LNCaP clone FGC (cell line): ENCODE data around the gene PRAMEF4.
"Not testable (repeated sequence)": the region's sequence is repeated elsewhere in the genome, so short reads cannot be mapped to it uniquely, and the experiment has no call there.

Experiments
- DNase-seq: peaks from one replicate; pipeline ENCODE4 v3.0.0-alpha.2; 2011; ENCODE audit warnings: low read depth
- H3K4me3 ChIP-seq: 2 replicates; pipeline ENCODE4 v1.5.1; 2011; ENCODE audit warnings: mild to moderate bottlenecking, low read depth, low read length, control low read depth
- TF ChIP-seq, protein P1 (sequence below): IDR thresholded peaks from 2 replicates; pipeline ENCODE4 v1.5.1; 2012; ENCODE audit warnings: mild to moderate bottlenecking; ENCODE audit not compliant: control insufficient read depth, insufficient read depth; ENCODE audit errors: extremely low read depth

Gene PRAMEF4

DNA sequence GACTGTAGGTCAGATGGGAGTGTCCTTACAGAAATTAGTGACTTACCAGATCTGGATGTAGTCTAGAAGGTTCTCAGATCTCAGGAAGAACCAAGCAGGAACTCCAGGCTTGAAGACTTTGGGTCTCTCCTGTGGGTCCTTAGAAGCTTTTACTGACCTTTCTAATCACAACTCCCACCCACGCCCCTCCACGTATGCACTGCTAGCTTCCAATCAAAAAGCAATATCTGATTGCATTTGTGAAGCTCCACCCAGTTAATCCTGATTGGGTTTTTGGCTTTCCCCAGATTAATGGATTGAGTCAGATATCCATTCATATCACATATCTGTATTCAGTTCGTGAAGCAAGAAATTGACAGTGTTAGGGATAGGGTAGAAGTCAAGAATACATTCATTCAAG lies at the start of gene PRAMEF4:
Gene PRAMEF4, minus strand, starts transcription at position 101 of the 400 bp plus-strand sequence. CDS start 2,807 bp downstream, outside the sequence.
- not testable (repeated sequence) for DNase-seq, H3K4me3 ChIP-seq

DNA sequence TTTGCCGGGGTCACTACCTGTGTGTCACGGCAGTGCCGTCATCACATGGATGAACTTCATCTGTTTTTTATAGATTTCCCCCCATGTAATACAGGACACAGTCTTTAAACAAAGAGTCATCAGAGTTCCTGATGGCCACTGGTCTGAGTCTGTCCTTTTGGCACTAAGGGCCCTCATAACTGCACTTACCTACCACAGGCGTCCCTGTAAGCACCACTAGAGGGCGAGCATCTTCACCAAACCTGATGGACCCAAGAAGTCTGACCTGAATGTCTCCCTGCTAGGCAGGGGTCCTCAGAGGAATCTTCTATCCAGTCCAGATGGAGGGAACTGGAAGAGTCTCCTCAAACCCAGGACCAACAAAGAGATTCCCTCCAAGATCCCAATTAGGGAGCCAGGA lies 38.4 kb upstream of the PRAMEF4 start:
- not testable (repeated sequence) for DNase-seq, H3K4me3 ChIP-seq

DNA sequence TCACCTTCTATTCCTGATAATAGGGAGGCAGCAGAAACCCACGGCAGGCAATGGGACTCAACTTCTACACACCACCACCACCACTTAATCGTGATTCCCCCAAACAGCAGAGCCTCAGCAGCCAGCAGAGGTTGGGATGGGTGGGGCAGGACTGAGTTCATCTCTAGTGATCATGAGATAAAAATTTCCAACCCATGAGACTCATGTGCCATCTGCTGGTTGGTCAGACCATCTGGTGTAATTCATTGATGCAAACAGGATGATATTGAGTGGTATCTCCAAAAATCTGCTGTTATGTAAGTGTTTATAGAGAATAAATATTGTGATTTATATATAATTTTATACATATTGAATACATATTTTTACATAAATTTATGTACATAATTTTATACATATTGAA lies 35.7 kb upstream of the PRAMEF4 start:
- not testable (repeated sequence) for H3K4me3 ChIP-seq, DNase-seq
- TF ChIP-seq, protein P1, sequence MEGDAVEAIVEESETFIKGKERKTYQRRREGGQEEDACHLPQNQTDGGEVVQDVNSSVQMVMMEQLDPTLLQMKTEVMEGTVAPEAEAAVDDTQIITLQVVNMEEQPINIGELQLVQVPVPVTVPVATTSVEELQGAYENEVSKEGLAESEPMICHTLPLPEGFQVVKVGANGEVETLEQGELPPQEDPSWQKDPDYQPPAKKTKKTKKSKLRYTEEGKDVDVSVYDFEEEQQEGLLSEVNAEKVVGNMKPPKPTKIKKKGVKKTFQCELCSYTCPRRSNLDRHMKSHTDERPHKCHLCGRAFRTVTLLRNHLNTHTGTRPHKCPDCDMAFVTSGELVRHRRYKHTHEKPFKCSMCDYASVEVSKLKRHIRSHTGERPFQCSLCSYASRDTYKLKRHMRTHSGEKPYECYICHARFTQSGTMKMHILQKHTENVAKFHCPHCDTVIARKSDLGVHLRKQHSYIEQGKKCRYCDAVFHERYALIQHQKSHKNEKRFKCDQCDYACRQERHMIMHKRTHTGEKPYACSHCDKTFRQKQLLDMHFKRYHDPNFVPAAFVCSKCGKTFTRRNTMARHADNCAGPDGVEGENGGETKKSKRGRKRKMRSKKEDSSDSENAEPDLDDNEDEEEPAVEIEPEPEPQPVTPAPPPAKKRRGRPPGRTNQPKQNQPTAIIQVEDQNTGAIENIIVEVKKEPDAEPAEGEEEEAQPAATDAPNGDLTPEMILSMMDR = 0 out of 2 replicates have a peak, but pooled peaks have one; percentile 10

DNA sequence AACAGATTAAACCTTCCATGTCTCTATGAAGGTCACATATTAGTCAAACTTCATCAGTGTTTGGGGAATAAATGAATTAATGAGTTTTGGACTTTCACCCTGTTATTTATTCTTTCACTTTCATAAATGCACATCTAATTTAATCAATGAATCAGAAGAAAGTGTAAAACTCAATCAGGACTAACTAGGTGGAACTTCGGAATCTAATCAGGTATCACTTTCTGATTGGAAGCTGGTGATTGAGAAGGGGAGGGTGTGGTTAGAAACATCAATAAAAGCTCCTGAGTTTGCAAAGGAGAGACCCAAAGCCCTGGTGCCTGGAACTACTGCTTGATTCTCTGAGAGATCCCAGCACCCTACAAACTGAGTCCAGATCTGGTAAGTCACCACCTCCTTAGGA lies 30.3 kb upstream of the PRAMEF4 start, which contains the start of gene PRAMEF7:
Gene PRAMEF7, plus strand, starts transcription at position 301 of the 400 bp plus-strand sequence. CDS start 1,083 bp downstream, outside the sequence.
- DNase-seq, H3K4me3 ChIP-seq: not testable (repeated sequence)

DNA sequence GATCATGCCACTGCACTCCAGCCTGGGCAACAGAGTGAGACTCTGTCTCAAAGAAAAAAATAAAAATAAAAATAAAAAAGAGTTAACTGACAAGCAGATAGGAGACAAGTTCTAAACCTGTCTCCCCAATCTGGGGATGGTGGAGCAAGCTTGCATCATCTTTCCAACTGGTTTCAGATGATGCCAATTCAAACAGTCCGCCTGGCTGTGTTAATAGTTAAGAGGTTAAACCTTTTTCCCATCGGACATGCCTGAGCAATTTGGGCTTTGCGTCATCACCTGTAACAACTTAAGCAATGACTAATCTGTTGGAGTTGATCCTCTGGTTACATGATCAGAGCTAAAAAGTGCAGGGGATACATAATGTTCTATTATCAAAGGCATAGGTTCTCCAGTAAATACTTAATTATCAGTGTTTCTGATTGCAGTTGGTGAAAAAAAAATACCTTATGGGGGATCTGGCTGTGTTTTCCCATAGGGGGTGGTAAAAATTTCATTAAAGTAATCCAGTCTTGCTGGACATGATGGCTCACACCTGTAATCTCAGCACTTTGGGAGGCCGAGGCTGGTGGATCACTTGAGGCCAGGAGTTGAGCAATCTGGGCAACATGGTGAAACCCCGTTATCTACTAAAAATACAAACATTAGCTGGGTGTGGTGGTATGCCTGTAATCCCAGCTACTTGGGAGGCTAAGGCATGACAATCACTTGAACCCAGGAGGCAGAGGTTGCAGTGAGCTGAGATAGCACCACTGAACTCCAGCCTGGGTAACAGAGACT lies 18.0 kb upstream of the PRAMEF4 start:
- H3K4me3 ChIP-seq, DNase-seq: not testable (repeated sequence)

DNA sequence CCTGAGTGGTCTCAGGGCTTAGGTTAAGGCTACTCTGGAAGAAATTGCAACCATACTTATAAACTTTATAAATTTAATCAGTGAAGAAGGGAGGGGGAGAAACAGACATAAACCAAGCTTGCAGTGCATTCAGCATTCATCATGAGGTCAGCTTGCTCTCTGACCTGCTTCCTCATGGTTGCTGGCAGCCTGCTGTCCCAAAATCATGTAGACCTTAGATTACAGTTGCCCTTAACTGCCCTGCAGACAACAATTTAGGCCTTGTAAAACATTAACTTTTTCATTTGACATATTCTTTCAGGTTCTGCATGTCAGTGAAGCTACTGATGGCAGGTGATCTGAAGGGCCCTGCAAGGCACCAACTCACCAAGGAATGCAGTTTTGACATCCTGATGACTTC lies 13.2 kb upstream of the PRAMEF4 start:
- not testable (repeated sequence) for H3K4me3 ChIP-seq, DNase-seq

GRCh38 chr1:12898170-12898569 lies 12.2 kb upstream of the PRAMEF4 start, which contains the start of gene PRAMEF10:
Gene PRAMEF10 (minus strand): TSS chr1:12898270. CDS start chr1:12895847, 2,423 bp downstream.
- not testable (repeated sequence) for H3K4me3 ChIP-seq

GRCh38 chr1:12878453-12878852 lies 7.5 kb downstream of the PRAMEF4 start:
- H3K4me3 ChIP-seq, DNase-seq: not testable (repeated sequence)

More at GRCh38 chr1:12898170-12898569, 12.2 kb upstream of the PRAMEF4 start, which contains the start of gene PRAMEF10:
- DNase-seq = not testable (repeated sequence)

DNA sequence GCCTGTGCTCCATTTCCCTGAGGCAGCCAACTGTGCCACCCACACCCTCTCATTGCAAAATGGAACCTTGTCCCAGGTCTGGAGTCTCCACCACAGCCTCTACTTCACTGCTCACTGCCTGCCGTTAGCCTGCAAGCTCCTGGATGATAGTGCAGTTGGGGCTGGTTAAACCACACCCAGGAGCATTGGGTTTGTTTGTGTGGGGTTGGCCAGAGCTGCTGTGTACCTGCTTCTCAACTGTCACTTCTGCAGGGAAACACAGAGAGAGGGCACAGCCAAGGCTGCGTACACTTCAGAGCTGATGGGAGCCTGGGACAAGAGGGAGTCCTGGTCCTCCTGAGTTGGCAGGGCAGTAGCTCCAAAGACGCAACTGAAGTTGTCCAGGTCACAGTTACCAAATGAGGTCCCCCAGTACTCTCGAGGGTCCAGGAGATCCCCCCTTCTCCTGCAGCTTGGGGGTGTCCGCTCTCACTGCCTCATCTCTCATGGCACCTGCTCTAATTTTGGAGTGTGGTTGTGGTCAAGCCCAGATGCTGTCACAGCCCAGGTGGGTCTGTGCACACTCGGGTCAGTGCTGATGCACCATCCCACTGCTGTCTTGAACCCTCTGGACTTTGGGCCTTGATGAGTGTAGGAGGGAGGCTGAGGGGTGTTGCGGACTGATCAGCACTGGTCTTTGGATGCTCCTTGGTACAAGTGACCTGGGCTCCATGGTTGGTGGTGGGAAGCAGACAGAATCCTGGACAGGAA lies 22.7 kb downstream of the PRAMEF4 start:
- not testable (repeated sequence) for DNase-seq, H3K4me3 ChIP-seq

DNA sequence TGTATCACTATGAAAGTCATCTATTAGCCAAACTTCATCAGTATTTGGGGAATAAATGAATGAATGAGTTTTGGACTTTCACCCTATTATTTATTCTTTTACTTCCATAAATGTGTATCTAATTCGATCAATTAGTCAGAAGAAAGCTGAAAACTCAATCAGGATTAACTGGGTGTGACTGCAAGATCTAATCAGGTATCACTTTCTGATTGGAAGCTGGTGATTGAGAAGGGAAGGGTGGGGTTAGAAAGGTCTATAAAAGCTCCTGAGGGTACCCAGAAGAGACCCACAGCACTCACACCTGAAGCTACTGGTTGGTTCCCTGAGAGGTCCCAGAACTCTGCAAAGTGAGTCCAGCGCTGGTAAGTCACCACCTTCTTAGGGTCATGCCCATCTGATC lies 29.2 kb downstream of the PRAMEF4 start, which contains the start of gene PRAMEF2:
Gene PRAMEF2, plus strand, starts transcription at position 301 of the 400 bp plus-strand sequence. CDS start 1,924 bp downstream, outside the sequence.
- DNase-seq = not testable (repeated sequence)

DNA sequence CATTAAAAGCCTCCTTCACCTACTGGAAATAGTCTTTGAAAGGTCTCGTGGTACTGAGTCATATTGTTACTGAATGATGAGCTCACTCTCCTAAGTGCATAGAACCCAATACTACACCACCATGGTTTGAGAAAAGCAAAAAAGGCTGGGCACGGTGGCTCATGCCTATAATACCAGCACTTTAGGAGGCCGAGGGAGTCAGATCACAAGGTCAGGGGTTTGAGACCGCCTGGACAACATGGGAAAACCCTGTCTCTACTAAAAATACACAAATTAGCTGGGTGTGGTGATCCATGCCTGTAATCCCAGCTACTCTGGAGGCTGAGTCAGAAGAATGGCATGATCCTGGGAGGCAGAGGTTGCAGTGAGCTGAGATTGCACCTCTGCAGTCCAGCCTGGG lies 34.2 kb downstream of the PRAMEF4 start:
- no peak overlapping the region for H3K4me3 ChIP-seq
- TF ChIP-seq, protein P1 = no peak
- no peak for DNase-seq

More for the DNA sequence above, 29.2 kb downstream of the PRAMEF4 start, which contains the start of gene PRAMEF2:
- not testable (repeated sequence) for H3K4me3 ChIP-seq

GRCh38 chr1:12848620-12849019 lies 37.4 kb downstream of the PRAMEF4 start, which contains the start of gene HNRNPCL1:
Gene HNRNPCL1 (minus strand): TSS chr1:12848720. CDS start chr1:12848289, 431 bp downstream.
- DNase-seq, H3K4me3 ChIP-seq: not testable (repeated sequence)

GRCh38 chr1:12833251-12833650 lies 52.8 kb downstream of the PRAMEF4 start:
- not testable (repeated sequence) for H3K4me3 ChIP-seq, DNase-seq

DNA sequence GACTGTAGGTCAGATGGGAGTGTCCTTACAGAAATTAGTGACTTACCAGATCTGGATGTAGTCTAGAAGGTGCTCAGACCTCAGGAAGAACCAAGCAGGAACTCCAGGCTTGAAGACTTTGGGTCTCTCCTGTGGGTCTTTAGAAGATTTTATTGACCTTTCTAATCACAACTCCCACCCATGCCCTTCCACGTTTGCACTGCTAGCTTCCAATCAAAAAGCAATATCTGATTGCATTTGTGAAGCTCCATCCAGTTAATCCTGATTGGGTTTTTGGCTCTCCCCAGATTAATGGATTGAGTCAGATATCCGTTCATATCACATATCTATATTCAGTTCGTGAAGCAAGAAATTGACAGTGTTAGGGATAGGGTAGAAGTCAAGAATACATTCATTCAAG lies 54.7 kb downstream of the PRAMEF4 start, which contains the start of gene PRAMEF11:
Gene PRAMEF11, minus strand, starts transcription at position 101 of the 400 bp plus-strand sequence. CDS start 2,621 bp downstream, outside the sequence.
- DNase-seq, H3K4me3 ChIP-seq: not testable (repeated sequence)
